GM19468 (cell line): Measurements from ENCODE around the gene DHRS7B.
"Not testable (repeated sequence)": the region's sequence is repeated elsewhere in the genome, so short reads cannot be mapped to it uniquely, and the experiment has no call there.

Experiments
- ATAC-seq: cut with Tn5 transposase; IDR thresholded peaks from one replicate; pipeline ENCODE4 v1.9.1; 2021; ENCODE audit warnings: mild to moderate bottlenecking, moderate library complexity, moderate number of reproducible peaks; ENCODE audit not compliant: unreplicated experiment; ENCODE audit errors: extremely low read depth

DHRS7B gene, protein sequence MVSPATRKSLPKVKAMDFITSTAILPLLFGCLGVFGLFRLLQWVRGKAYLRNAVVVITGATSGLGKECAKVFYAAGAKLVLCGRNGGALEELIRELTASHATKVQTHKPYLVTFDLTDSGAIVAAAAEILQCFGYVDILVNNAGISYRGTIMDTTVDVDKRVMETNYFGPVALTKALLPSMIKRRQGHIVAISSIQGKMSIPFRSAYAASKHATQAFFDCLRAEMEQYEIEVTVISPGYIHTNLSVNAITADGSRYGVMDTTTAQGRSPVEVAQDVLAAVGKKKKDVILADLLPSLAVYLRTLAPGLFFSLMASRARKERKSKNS

GRCh38 chr17:21126645-21127508 is at the start of gene DHRS7B:
Gene DHRS7B (plus strand): TSS chr17:21126964. CDS start chr17:21126972, 8 bp downstream.
- peak; percentile 94 for ATAC-seq

DNA sequence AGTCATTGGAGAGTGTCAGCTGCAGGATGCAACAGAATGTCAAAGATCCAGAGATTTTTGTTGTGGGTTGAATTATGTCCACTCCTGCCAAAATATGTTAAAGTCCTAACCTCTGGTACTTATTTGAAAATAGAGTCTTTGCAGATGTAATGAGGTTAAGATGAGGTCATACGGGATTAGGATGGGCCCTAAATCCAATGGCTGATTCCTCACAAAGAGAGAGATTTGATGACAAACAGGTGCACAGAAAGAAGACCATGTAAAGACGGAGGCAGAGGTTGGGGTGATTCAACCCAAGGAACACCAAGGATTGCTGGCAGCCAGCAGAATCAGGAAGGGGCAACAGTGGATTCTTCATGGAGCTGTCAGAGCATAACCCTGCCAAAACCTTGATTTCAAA is 49.5 kb upstream of the DHRS7B start:
- no peak for ATAC-seq

GRCh38 chr17:21078016-21078780 is 48.6 kb upstream of the DHRS7B start:
- no peak for ATAC-seq

- no peak for ATAC-seq
These were observed 47.6 kb upstream of the DHRS7B start for GRCh38 chr17:21079196-21079595.

DNA sequence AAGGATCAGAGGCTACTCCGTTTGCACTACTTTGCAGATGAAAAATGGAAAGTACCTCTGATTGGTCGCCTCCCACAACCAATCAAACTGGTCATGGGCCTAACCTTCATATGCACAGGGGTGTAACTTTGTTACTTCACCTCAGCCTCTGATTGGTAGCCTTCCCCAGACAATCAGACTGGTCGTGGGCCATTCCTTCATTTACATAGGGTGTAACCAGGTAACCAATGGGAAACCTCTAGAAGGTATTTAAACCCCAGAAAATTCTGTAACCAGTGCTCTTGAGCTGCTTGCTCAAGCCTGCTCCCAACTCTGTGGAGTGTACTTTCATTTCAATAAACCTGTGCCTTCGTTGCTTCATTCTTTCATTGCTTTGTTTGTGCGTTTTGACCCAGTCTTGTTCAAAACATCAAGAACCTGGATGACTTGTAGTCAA is 44.7 kb upstream of the DHRS7B start:
- ATAC-seq: no peak

GRCh38 chr17:21085280-21085679 is 41.5 kb upstream of the DHRS7B start:
- ATAC-seq: not testable (repeated sequence)

DNA sequence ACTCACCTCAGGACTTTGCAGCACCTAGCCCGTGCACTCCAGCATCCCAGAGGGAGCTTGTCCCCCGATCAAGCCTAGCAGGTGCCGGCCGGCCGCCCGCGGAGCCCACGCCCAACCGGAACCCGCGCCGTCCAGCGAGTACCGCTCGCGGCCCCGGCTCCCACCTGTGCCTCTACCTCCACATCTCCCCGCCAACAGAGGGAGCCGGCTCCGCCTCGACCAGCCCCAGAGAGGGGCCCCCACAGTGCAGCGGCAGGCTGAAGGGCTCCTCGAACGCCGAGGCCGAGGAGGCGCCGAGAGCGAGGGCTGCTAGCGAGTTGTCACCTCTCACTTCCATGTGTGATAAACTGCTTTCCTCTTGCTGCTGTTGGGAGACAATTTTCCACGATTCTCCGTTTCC is 41.1 kb upstream of the DHRS7B start:
- no peak for ATAC-seq

DNA sequence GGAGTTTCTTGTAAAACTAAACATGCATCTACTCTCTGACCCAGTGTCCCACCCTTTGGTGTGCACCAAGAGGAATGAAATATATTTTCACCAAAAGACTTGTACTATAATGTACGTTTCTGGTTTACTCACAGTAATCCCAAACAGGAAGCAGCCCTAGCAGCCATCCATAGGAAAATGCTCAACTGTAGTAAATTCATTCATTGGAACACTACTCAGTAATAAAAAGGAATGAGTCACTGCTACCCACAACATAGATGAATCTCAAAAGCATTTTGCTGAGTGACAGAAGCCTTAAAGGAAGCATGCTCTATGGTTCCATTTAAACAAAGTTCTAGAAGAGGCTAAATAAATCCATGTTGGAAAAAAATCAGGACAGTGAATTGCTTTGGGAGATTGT is 37.6 kb upstream of the DHRS7B start:
- no peak for ATAC-seq

DNA sequence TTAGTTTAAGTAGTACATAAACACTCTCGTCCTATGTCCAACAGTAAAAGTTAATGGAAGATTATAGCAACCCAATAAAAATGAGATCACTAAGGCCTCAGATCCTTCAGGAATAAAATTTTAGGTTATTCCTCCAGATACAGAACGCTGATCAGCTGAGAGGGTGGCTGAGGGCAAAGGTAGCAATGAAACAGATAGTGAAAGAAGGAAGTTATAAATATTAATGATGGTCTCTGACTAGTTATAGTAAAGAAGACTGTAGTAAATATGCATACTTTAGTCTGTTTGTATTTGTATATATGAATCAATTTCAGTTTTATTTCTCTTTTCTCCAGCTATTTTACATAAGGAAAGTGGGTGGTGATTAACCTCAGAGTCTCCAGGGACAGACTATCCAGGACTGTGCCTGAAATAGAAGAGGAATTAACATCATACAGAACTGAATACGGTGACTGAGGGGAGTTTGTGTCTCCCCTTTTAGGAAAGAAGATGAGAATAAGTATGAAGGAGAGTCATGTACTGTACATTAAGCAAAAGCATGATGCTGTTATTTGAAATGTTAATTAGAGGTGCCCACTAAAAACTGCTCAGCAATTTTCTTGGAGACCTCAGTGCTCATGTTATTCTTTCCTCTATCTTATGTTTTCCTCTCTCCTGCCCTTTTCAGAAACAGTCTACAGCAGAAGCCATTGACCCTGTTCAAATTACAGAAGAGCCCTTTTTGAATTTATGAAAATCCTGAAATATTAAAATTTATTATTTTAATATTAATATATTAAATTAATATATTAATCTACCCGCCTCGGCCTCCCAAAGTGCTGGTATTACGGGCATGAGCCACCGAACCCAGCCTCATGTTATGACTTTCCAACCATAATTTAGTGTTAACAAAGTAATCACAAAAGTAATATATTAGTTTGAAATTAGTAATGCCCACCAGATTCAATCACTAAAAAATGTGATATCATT is 36.5 kb upstream of the DHRS7B start:
- ATAC-seq: no peak

GRCh38 chr17:21090902-21091618 is 35.7 kb upstream of the DHRS7B start:
- no peak for ATAC-seq

GRCh38 chr17:21094298-21094704 is 32.5 kb upstream of the DHRS7B start:
- no peak for ATAC-seq

DNA sequence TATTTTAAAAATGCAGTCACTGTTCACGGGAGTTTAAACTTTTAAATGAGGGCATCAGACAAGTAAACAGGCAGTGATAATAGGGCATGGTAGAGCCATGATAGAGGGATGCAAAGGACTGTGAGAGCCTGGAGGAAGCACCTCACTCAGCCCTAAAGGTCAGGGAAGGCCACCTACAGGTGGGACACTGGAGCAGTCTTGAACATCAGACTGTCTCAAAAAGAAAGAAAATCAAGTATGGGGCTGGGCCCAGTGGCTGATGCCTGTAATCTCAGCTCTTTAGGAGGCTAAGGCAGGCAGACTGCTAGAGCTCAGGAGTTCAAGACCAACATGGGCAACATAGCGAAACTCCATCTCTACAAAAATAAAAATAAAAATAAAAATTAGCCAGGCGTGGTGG is 31.0 kb upstream of the DHRS7B start:
- ATAC-seq: no peak

GRCh38 chr17:21096874-21097273 is 29.9 kb upstream of the DHRS7B start:
- ATAC-seq: no peak

DNA sequence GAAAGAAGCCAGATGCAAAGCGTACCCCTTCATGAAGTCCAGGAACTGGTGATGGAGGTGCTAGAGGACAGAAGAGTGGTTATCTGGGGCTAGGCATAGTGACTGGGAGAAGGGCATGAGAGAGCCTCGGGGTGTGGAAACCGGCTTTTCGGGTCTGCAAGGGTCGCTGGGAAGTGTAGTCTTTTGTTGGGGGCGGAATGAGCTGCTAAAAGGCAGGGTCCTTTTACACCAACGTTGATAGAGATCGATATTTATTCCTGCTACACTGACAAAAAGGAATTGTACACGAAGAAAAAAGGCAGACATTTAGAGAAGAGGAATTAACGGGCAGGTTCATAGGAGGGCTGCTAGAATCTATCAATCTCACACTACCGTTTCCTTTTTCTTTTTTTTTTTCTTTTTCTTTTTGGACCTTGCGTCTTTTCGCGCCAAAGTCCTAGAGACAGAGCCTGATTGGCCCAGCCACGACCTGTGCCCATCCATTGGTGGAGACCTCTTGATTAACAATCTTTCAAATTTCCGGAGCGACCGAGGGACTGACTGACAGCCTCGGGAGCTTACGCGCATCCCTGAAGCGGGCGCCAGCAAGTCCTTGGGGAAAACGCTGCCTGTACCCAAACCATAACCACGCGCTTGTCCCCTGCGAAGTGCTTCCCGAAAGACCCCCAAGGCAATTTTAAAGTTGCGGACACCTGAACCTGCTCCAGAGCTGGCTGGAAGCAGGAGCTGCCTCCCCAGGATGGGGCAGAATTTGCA is 27.7 kb upstream of the DHRS7B start:
- peak; percentile 65 for ATAC-seq

GRCh38 chr17:21100636-21101035 is 26.1 kb upstream of the DHRS7B start:
- no peak for ATAC-seq

- no peak for ATAC-seq
These were observed 22.2 kb upstream of the DHRS7B start for GRCh38 chr17:21104608-21105007.

GRCh38 chr17:21105064-21105894 is 21.5 kb upstream of the DHRS7B start:
- ATAC-seq: no peak
